ENCODE measurements around the gene SDCCAG8. TPM values are rescaled to one million over a fixed set of nuclear protein-coding genes. Genes with fewer than 3 reads are reported as not detected.

SDCCAG8 gene
- total RNA-seq, 2 donors from 2014 or later = 23.2 to 91.0 TPM

DNA sequence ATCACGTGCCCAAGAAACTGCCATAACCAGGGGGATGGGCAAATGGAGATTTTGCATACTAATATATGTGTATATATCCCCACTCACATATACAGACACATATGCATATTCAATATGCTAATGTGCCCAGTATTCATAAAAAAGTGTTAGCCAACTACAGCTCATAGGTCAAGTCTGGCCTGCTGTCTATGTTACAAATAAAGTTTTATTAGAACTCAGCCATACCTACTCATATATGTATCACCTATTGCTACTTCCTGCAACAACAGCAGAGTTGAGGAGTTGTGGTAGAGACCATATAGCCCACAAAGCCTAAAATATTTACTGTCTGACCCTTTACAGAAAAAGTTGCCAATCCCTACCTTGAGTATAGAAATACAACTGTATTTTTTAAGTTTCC, 93.3 kb downstream of the SDCCAG8 start:
- Histone ChIP-seq H3K4me3 (no peak overlapping the region), H3K4me1 (ENCODE audit: control insufficient read depth in 1 of 2, low read depth in 2 of 2) (peaks cover 0 to 3% of the 10 kb centered on the region in 2 donors), H3K36me3 (no peaks in the 10 kb centered on the region), H3K27ac (no peak overlapping the region), H3K27me3 (replicated peaks; ENCODE audit: insufficient read depth) (no peaks in the 10 kb centered on the region), H3K9me3 (no peaks in the 10 kb centered on the region)
- DNase-seq (ENCODE audit: low spot score) (no peak), ATAC-seq (ENCODE audit: insufficient number of reproducible peaks, low FRiP score, low read depth) (no peak)
- TF ChIP-seq, protein P1, sequence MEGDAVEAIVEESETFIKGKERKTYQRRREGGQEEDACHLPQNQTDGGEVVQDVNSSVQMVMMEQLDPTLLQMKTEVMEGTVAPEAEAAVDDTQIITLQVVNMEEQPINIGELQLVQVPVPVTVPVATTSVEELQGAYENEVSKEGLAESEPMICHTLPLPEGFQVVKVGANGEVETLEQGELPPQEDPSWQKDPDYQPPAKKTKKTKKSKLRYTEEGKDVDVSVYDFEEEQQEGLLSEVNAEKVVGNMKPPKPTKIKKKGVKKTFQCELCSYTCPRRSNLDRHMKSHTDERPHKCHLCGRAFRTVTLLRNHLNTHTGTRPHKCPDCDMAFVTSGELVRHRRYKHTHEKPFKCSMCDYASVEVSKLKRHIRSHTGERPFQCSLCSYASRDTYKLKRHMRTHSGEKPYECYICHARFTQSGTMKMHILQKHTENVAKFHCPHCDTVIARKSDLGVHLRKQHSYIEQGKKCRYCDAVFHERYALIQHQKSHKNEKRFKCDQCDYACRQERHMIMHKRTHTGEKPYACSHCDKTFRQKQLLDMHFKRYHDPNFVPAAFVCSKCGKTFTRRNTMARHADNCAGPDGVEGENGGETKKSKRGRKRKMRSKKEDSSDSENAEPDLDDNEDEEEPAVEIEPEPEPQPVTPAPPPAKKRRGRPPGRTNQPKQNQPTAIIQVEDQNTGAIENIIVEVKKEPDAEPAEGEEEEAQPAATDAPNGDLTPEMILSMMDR (IDR thresholded peaks at IDR 0.05) = no peak

DNA sequence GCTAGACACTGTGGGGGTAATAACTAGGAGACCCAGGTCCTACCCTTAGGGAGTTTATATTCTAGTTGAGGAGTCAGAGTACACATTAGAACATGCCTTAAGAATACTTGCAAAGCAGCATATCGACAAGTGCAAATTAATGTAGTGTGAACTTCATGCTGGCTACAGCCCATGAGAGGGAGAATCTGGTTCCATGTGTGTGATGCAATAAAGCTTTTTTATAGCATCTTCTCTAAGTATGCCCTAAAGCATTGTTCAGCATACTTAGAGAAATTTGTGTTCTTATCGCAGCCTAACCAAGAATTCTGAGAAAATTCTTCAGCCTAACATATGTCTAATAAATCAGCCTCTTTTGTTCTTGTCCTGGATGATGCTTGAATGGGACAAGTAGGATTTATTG, 95.5 kb downstream of the SDCCAG8 start:
- Histone ChIP-seq H3K4me3 (no peak overlapping the region), H3K36me3 (no peaks in the 10 kb centered on the region), H3K27ac (no peak overlapping the region), H3K27me3 (replicated peaks; ENCODE audit: insufficient read depth) (no peaks in the 10 kb centered on the region), H3K9me3 (no peaks in the 10 kb centered on the region), H3K4me1 (ENCODE audit: control insufficient read depth in 1 of 2, low read depth in 2 of 2) (peaks cover 0 to 3% of the 10 kb centered on the region in 2 donors)
- TF ChIP-seq, protein P1 (IDR thresholded peaks at IDR 0.05) = no peak
- no peak for DNase-seq (ENCODE audit: low spot score)
- ATAC-seq (ENCODE audit: insufficient number of reproducible peaks, low FRiP score, low read depth) = no peak

DNA sequence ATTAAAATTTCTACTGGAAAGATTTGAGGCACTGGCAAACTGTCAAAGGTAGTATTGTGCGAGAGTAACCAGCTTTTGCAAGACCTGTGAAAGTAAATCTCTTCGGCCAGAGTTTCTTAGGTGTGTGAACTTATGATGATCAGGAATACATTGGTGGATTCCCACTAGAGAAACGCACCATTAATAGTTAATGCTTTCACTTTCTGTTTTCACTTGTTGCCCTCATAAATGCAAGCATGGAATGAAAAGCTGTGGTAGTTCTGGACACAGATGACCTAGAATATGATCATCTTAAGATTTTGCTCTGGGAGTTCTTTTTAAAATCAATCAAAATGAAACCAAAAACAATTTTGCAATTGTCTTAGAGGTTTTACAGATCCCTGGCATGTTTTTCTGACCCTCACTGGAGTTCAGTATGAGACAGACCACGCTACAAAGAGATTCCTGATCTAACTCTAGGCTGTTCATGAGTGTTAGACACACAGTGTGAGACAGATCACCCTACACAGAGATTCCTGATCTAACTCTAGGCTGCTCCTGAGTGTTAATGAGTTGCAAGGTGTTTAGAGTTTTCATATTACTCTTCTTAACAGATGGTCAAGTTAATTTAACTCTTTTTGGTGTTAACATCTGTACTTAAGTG, 98.8 kb downstream of the SDCCAG8 start:
- TF ChIP-seq, protein P1 (IDR thresholded peaks at IDR 0.05) = no peak
- Histone ChIP-seq H3K4me1 (ENCODE audit: control insufficient read depth in 1 of 2, low read depth in 2 of 2) (peaks cover 0 to 3% of the 10 kb centered on the region in 2 donors), H3K27me3 (replicated peaks; ENCODE audit: insufficient read depth) (no peaks in the 10 kb centered on the region), H3K27ac (no peak overlapping the region), H3K9me3 (no peaks in the 10 kb centered on the region), H3K36me3 (no peaks in the 10 kb centered on the region), H3K4me3 (peak overlapping the region; percentile 49)
- ATAC-seq (ENCODE audit: insufficient number of reproducible peaks, low FRiP score, low read depth) = no peak
- no peak for DNase-seq (ENCODE audit: low spot score)

DNA sequence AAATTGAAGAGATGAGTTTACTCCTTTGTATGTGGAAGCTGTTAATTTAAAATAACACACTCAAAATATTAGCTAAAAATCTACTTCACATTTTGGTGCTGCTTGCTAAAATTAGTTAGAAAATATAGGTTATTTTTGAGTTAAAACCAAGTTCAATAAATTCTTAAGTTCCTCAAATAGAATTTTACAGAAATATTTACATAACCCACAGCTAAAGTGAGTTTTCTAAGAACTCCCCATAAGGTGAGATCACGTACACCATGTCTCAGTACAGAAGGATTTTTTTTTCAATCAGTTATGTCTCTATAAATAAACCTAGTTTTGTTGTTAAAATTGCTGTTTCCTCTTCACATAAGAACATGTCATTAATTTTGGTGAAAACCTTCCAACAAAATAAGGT, 108.0 kb downstream of the SDCCAG8 start:
- DNase-seq (ENCODE audit: low spot score) (no peak), ATAC-seq (ENCODE audit: insufficient number of reproducible peaks, low FRiP score, low read depth) (no peak)
- TF ChIP-seq, protein P1 (IDR thresholded peaks at IDR 0.05) = no peak
- no peaks in the 10 kb centered on the region for H3K4me1 ChIP-seq (ENCODE audit: control insufficient read depth in 1 of 2, low read depth in 2 of 2)
- H3K27me3 ChIP-seq (replicated peaks; ENCODE audit: insufficient read depth) = no peaks in the 10 kb centered on the region
- no peaks in the 10 kb centered on the region for H3K36me3 ChIP-seq
- no peak overlapping the region for H3K27ac ChIP-seq
- no peak overlapping the region for H3K4me3 ChIP-seq
- H3K9me3 ChIP-seq = no peaks in the 10 kb centered on the region

DNA sequence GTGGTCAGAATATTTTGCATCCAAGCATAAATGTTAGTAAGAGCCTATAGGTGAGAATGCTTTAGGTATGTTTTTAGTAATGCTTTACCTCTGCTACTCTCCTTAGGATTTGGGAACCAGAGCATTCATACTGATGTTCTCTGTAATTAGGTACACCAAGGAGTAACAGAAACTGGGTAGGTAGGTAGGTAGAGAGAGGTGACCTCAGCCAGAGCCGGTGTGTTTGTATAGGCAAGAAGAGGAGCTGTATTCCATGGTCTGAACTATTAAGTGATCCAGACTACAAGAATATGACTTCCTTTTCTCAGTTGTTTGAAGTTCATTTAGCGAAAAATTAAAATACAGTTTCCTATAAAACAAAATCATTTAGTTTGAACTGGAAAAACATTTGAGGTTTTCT, 108.5 kb downstream of the SDCCAG8 start:
- ATAC-seq (ENCODE audit: insufficient number of reproducible peaks, low FRiP score, low read depth) (no peak), DNase-seq (ENCODE audit: low spot score) (no peak)
- TF ChIP-seq, protein P1 (IDR thresholded peaks at IDR 0.05) = no peak
- Histone ChIP-seq H3K36me3 (no peaks in the 10 kb centered on the region), H3K4me1 (ENCODE audit: control insufficient read depth in 1 of 2, low read depth in 2 of 2) (no peaks in the 10 kb centered on the region), H3K27me3 (replicated peaks; ENCODE audit: insufficient read depth) (no peaks in the 10 kb centered on the region), H3K9me3 (no peaks in the 10 kb centered on the region), H3K4me3 (no peak overlapping the region), H3K27ac (no peak overlapping the region)

Measured in thoracic aorta (tissue), 2 donors.